HEK293 (cell line): Measurements from ENCODE around the gene DGCR8.

Source experiments
- KLF7 ChIP-seq: fragments of 450-650 bp; formaldehyde crosslinking; IDR thresholded peaks from 2 replicates; pipeline ENCODE4 v1.5.1; 2016; ENCODE audit warnings: missing biosample characterization, missing genetic modification characterization, borderline replicate concordance
- YY1 ChIP-seq: fragments of 450-650 bp; formaldehyde crosslinking; IDR thresholded peaks from 2 replicates; pipeline ENCODE4 v1.5.1; 2018; ENCODE audit warnings: missing biosample characterization, missing genetic modification characterization
- ZBTB10 ChIP-seq: fragments of 450-650 bp; formaldehyde crosslinking; IDR thresholded peaks from 2 replicates; pipeline ENCODE4 v1.5.1; 2016; ENCODE audit warnings: missing biosample characterization, missing genetic modification characterization
- ZBTB17 ChIP-seq: fragments of 450-650 bp; formaldehyde crosslinking; IDR thresholded peaks from 2 replicates; pipeline ENCODE4 v1.5.1; 2016; ENCODE audit warnings: missing biosample characterization, missing genetic modification characterization
- ZNF132 ChIP-seq: fragments of 450-650 bp; formaldehyde crosslinking; IDR thresholded peaks from 2 replicates; pipeline ENCODE4 v1.5.1; 2017; ENCODE audit warnings: missing biosample characterization, missing genetic modification characterization, borderline replicate concordance
- ZNF211 ChIP-seq: fragments of 450-650 bp; formaldehyde crosslinking; IDR thresholded peaks from 2 replicates; pipeline ENCODE4 v1.5.1; 2016; ENCODE audit warnings: low read depth, missing biosample characterization, missing genetic modification characterization
- ZNF24 ChIP-seq: fragments of 450-650 bp; formaldehyde crosslinking; IDR thresholded peaks from 2 replicates; pipeline ENCODE4 v1.5.1; 2016; ENCODE audit warnings: missing biosample characterization, missing genetic modification characterization
- ZNF266 ChIP-seq: fragments of 450-650 bp; formaldehyde crosslinking; IDR thresholded peaks from 2 replicates; pipeline ENCODE4 v1.5.1; 2016; ENCODE audit warnings: missing biosample characterization, missing genetic modification characterization, low read depth
- ZNF292 ChIP-seq: fragments of 450-650 bp; formaldehyde crosslinking; IDR thresholded peaks from 2 replicates; pipeline ENCODE4 v1.5.1; 2016; ENCODE audit warnings: low read depth, missing biosample characterization, missing genetic modification characterization, borderline replicate concordance
- ZNF324 ChIP-seq: fragments of 450-650 bp; formaldehyde crosslinking; IDR thresholded peaks from 2 replicates; pipeline ENCODE4 v1.5.1; 2016; ENCODE audit warnings: missing biosample characterization, missing genetic modification characterization
- ZNF335 ChIP-seq: fragments of 450-650 bp; formaldehyde crosslinking; conservative IDR thresholded peaks from 2 replicates; pipeline ENCODE4 v1.5.1; 2016; ENCODE audit warnings: missing biosample characterization, missing genetic modification characterization
- ZNF341 ChIP-seq: fragments of 450-650 bp; formaldehyde crosslinking; IDR thresholded peaks from 2 replicates; pipeline ENCODE4; 2016; ENCODE audit warnings: low read depth, missing biosample characterization, missing genetic modification characterization
- ZNF354C ChIP-seq: fragments of 450-650 bp; formaldehyde crosslinking; IDR thresholded peaks from 2 replicates; pipeline ENCODE4 v1.5.1; 2016; ENCODE audit warnings: missing biosample characterization, missing genetic modification characterization, low read depth, borderline replicate concordance
- ZNF518A ChIP-seq: fragments of 450-650 bp; formaldehyde crosslinking; conservative IDR thresholded peaks from 2 replicates; pipeline ENCODE4 v1.5.1; 2016; ENCODE audit warnings: low read depth, missing biosample characterization, missing genetic modification characterization
- ZNF645 ChIP-seq: fragments of 450-650 bp; formaldehyde crosslinking; IDR thresholded peaks from 2 replicates; pipeline ENCODE4; 2016; ENCODE audit warnings: missing biosample characterization, missing genetic modification characterization
- ZSCAN30 ChIP-seq: fragments of 450-650 bp; IDR thresholded peaks from 2 replicates; pipeline ENCODE4 v1.5.1; 2018; ENCODE audit warnings: missing biosample characterization, mild to moderate bottlenecking, missing genetic modification characterization, moderate library complexity
- TF ChIP-seq, protein P1 (sequence below): fragments of 450-650 bp; formaldehyde crosslinking; IDR thresholded peaks from 2 replicates; pipeline ENCODE4 v1.5.1; 2016; ENCODE audit warnings: missing biosample characterization, missing genetic modification characterization
- TF ChIP-seq, protein P2 (sequence below): fragments of 450-650 bp; formaldehyde crosslinking; IDR thresholded peaks from 2 replicates; pipeline ENCODE4 v1.5.1; 2016; ENCODE audit warnings: missing biosample characterization, missing genetic modification characterization
- TF ChIP-seq, protein P3 (sequence below): fragments of 450-650 bp; formaldehyde crosslinking; conservative IDR thresholded peaks from 2 replicates; pipeline ENCODE4 v1.5.1; 2016; ENCODE audit warnings: low read depth, missing biosample characterization, missing genetic modification characterization

Gene DGCR8

GRCh38 chr22:20079745-20080444, at the start of gene DGCR8 (continued):
- TF ChIP-seq YY1 (peak; percentile 77), ZNF335 (peak; percentile 80), ZNF341 (peak; percentile 46; the same call in 1 of the 2 replicates), ZNF354C (no peak), ZSCAN30 (tag by site-specific recombination) (peak; percentile 78), ZBTB17 (tag by site-specific recombination) (peak; percentile 92), ZNF24 (tag by site-specific recombination) (peak; percentile 55; the same call in 1 of the 2 replicates), ZNF292 (tag by site-specific recombination) (no peak), ZNF324 (tag by site-specific recombination) (peak; percentile 85; the same call in 1 of the 2 replicates), ZNF211 (tag by site-specific recombination) (no peak), KLF7 (peak; percentile 79), ZNF132 (tag by site-specific recombination) (no peak), ZNF645 (tag by site-specific recombination) (0 out of 2 replicates have a peak, but pooled peaks have one; percentile 30), ZNF266 (tag by site-specific recombination) (no peak), ZNF518A (tag by site-specific recombination) (peak; percentile 55; the same call in 1 of the 2 replicates), ZBTB10 (tag by site-specific recombination) (0 out of 2 replicates have a peak, but pooled peaks have one; percentile 53)
- TF ChIP-seq, protein P1, sequence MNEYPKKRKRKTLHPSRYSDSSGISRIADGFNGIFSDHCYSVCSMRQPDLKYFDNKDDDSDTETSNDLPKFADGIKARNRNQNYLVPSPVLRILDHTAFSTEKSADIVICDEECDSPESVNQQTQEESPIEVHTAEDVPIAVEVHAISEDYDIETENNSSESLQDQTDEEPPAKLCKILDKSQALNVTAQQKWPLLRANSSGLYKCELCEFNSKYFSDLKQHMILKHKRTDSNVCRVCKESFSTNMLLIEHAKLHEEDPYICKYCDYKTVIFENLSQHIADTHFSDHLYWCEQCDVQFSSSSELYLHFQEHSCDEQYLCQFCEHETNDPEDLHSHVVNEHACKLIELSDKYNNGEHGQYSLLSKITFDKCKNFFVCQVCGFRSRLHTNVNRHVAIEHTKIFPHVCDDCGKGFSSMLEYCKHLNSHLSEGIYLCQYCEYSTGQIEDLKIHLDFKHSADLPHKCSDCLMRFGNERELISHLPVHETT = peak; percentile 79; the same call in 1 of the 2 replicates
- TF ChIP-seq, protein P2, sequence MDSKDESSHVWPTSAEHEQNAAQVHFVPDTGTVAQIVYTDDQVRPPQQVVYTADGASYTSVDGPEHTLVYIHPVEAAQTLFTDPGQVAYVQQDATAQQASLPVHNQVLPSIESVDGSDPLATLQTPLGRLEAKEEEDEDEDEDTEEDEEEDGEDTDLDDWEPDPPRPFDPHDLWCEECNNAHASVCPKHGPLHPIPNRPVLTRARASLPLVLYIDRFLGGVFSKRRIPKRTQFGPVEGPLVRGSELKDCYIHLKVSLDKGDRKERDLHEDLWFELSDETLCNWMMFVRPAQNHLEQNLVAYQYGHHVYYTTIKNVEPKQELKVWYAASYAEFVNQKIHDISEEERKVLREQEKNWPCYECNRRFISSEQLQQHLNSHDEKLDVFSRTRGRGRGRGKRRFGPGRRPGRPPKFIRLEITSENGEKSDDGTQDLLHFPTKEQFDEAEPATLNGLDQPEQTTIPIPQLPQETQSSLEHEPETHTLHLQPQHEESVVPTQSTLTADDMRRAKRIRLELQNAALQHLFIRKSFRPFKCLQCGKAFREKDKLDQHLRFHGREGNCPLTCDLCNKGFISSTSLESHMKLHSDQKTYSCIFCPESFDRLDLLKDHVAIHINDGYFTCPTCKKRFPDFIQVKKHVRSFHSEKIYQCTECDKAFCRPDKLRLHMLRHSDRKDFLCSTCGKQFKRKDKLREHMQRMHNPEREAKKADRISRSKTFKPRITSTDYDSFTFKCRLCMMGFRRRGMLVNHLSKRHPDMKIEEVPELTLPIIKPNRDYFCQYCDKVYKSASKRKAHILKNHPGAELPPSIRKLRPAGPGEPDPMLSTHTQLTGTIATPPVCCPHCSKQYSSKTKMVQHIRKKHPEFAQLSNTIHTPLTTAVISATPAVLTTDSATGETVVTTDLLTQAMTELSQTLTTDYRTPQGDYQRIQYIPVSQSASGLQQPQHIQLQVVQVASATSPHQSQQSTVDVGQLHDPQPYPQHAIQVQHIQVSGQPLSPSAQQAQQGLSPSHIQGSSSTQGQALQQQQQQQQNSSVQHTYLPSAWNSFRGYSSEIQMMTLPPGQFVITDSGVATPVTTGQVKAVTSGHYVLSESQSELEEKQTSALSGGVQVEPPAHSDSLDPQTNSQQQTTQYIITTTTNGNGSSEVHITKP (tag by site-specific recombination) = peak; percentile 91
- TF ChIP-seq, protein P3, sequence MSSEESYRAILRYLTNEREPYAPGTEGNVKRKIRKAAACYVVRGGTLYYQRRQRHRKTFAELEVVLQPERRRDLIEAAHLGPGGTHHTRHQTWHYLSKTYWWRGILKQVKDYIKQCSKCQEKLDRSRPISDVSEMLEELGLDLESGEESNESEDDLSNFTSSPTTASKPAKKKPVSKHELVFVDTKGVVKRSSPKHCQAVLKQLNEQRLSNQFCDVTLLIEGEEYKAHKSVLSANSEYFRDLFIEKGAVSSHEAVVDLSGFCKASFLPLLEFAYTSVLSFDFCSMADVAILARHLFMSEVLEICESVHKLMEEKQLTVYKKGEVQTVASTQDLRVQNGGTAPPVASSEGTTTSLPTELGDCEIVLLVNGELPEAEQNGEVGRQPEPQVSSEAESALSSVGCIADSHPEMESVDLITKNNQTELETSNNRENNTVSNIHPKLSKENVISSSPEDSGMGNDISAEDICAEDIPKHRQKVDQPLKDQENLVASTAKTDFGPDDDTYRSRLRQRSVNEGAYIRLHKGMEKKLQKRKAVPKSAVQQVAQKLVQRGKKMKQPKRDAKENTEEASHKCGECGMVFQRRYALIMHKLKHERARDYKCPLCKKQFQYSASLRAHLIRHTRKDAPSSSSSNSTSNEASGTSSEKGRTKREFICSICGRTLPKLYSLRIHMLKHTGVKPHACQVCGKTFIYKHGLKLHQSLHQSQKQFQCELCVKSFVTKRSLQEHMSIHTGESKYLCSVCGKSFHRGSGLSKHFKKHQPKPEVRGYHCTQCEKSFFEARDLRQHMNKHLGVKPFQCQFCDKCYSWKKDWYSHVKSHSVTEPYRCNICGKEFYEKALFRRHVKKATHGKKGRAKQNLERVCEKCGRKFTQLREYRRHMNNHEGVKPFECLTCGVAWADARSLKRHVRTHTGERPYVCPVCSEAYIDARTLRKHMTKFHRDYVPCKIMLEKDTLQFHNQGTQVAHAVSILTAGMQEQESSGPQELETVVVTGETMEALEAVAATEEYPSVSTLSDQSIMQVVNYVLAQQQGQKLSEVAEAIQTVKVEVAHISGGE (tag by site-specific recombination) = peak; percentile 85
